ENCODE results near the gene RBM47. TPM values are rescaled to one million over a fixed set of nuclear protein-coding genes. Genes with fewer than 3 reads are reported as not detected.
A peak's percentile ranks its signal among the peaks of the same experiment; 100 is the strongest.

RBM47 gene
- total RNA-seq, 1 donor from 2014 or later, result 61.1 TPM

GRCh38 chr4:40581254-40582140 lies 48.2 kb downstream of the RBM47 start:
- H3K4me3 ChIP-seq, result no peak overlapping the region
- no peaks in the 10 kb centered on the region for H3K27me3 ChIP-seq
- H3K4me1 ChIP-seq, result peaks cover 16% of the 10 kb centered on the region
- H3K9me3 ChIP-seq, result no peaks in the 10 kb centered on the region
- DNase-seq (ENCODE audit: extremely low spot score in 2 of 2), result no peak
- no peaks in the 10 kb centered on the region for H3K36me3 ChIP-seq
- intact Hi-C loops (cut with DNase I), result no loop called here
- H3K27ac ChIP-seq, result no peak overlapping the region
- no peak for TF ChIP-seq CTCF (IDR thresholded peaks at IDR 0.05)
- no peak for TF ChIP-seq POLR2AphosphoS5 (IDR thresholded peaks at IDR 0.05; ENCODE audit: insufficient read depth in 1 of 2, low read depth in 1 of 2)
- TF ChIP-seq POLR2A (IDR thresholded peaks at IDR 0.05), result no peak

- H3K27me3 ChIP-seq, result no peaks in the 10 kb centered on the region
- intact Hi-C loops (cut with DNase I), result no loop called here
- no peaks in the 10 kb centered on the region for H3K9me3 ChIP-seq
- no peak overlapping the region for H3K4me3 ChIP-seq
- peaks cover 16% of the 10 kb centered on the region for H3K4me1 ChIP-seq
- no peak for TF ChIP-seq POLR2AphosphoS5 (IDR thresholded peaks at IDR 0.05; ENCODE audit: insufficient read depth in 1 of 2, low read depth in 1 of 2)
- no peak for TF ChIP-seq CTCF (IDR thresholded peaks at IDR 0.05)
- TF ChIP-seq POLR2A (IDR thresholded peaks at IDR 0.05), result no peak
- H3K36me3 ChIP-seq, result no peaks in the 10 kb centered on the region
- DNase-seq (ENCODE audit: extremely low spot score in 2 of 2), result no peak
- no peak overlapping the region for H3K27ac ChIP-seq
Observed at GRCh38 chr4:40579983-40580382, 49.7 kb downstream of the RBM47 start.

GRCh38 chr4:40577588-40578253 lies 51.9 kb downstream of the RBM47 start:
- TF ChIP-seq POLR2A (IDR thresholded peaks at IDR 0.05), result no peak
- no peak for TF ChIP-seq CTCF (IDR thresholded peaks at IDR 0.05)
- no peak for TF ChIP-seq POLR2AphosphoS5 (IDR thresholded peaks at IDR 0.05; ENCODE audit: insufficient read depth in 1 of 2, low read depth in 1 of 2)
- no peaks in the 10 kb centered on the region for H3K36me3 ChIP-seq
- peak overlapping the region; percentile 79 for H3K27ac ChIP-seq

GRCh38 chr4:40576651-40577480 lies 52.8 kb downstream of the RBM47 start:
- H3K4me1 ChIP-seq, result peaks cover 16% of the 10 kb centered on the region
- no peaks in the 10 kb centered on the region for H3K27me3 ChIP-seq

More at GRCh38 chr4:40577588-40578253, 51.9 kb downstream of the RBM47 start:
- H3K4me3 ChIP-seq, result no peak overlapping the region
- peaks cover 16% of the 10 kb centered on the region for H3K4me1 ChIP-seq
- DNase-seq (ENCODE audit: extremely low spot score in 2 of 2), result no peak
- no peaks in the 10 kb centered on the region for H3K27me3 ChIP-seq
- no peaks in the 10 kb centered on the region for H3K9me3 ChIP-seq
- intact Hi-C loops (cut with DNase I), result no loop called here

More at GRCh38 chr4:40576651-40577480, 52.8 kb downstream of the RBM47 start:
- intact Hi-C loops (cut with DNase I), result no loop called here
- DNase-seq (ENCODE audit: extremely low spot score in 2 of 2), result no peak
- Histone ChIP-seq H3K36me3 (no peaks in the 10 kb centered on the region), H3K9me3 (no peaks in the 10 kb centered on the region), H3K27ac (peak overlapping the region; percentile 79), H3K4me3 (no peak overlapping the region)
- TF ChIP-seq CTCF (IDR thresholded peaks at IDR 0.05) (no peak), POLR2AphosphoS5 (IDR thresholded peaks at IDR 0.05; ENCODE audit: insufficient read depth in 1 of 2, low read depth in 1 of 2) (peak; percentile 33 to 68)

Data from vagina (tissue), 2 donors.